ENCODE results near the gene ZNF423.

Gene ZNF423

DNA sequence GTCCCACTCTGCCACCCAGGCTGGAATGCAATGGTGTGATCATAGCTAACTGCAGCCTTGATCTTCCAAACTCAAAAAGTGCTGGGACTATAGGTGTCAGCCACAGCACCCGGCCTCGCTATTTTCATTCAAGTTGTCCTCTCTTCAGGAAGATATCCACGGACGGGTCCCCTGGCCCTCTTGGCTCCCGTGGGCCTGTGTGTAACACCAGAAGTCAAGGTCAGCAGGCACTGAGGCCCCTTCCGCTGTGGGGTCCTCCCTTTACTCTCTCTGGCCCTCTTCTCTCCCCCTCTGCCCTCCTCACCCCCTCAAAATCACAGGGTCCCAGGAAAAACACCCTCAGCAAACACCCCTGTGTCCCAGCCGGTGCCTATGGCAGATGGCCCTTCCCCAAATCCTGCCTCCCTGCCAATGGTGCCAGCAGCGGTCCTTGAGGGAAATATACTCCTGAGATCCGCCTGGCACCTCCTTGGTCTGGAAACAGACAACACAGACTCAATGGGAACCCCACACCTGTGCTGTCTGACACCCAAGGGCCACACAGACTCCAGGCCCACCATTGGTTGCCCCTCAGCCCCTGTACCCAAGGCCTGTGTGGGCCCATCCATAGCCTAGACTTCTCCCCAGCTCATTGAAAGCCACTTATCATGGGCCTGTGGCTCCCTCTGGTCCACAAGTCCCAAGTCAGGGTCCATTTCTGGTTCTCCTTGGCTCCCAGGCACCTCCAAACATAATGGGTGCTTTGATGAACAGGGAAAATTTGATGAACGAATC, 221.5 kb downstream of the ZNF423 start:
- Histone ChIP-seq H3K9me2 (replicated peaks; ENCODE audit: control insufficient read depth, low read length) (no peaks in the 10 kb centered on the region), H4K20me1 (ENCODE audit: control insufficient read depth, insufficient read depth, low read depth, low read length) (no peaks in the 10 kb centered on the region), H3K9me3 (ENCODE audit: control insufficient read depth, insufficient read depth, low read length) (no peaks in the 10 kb centered on the region), H3F3A (ENCODE audit: control insufficient read depth, insufficient read depth) (no peaks in the 10 kb centered on the region), H3K4me3 (ENCODE audit: low read length) (no peak overlapping the region), H3K4me2 (ENCODE audit: low read length) (no peak overlapping the region), H3K36me3 (ENCODE audit: control insufficient read depth, low read length) (no peaks in the 10 kb centered on the region), H3K27ac (ENCODE audit: low read depth, low read length) (no peak overlapping the region), H3K27me3 (ENCODE audit: control insufficient read depth, low read length) (no peaks in the 10 kb centered on the region), H3K4me1 (ENCODE audit: control insufficient read depth, low read length) (no peaks in the 10 kb centered on the region), H3K79me2 (ENCODE audit: control insufficient read depth, low read length) (no peaks in the 10 kb centered on the region)
- TF ChIP-seq EZH2phosphoT487 (IDR thresholded peaks at IDR 0.05; ENCODE audit: borderline replicate concordance, low read length) (no peak), CTCF (IDR thresholded peaks at IDR 0.05; ENCODE audit: low read depth, low read length, poor library complexity, severe bottlenecking) (no peak)

DNA sequence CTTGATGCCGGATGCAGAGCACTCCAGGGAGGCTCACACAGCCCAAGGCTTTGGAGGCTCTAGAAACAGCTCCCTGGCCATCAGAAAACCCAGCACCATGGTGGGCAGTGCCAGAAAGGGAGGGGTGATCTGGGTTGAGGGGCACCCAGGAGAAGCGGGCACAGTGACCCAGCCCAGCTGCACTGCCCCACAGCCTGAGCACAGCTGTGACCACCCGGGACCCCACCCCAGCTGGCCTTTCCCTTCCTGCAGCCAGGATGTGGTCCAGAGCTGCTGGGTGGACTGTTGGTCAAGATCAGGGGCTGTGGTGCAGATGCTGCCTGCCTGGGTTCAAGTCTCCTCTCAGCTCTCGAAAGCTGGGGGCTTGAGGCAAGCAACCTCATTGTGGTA, 223.1 kb downstream of the ZNF423 start:
- Histone ChIP-seq H3K4me1 (ENCODE audit: control insufficient read depth, low read length) (no peaks in the 10 kb centered on the region), H3K4me2 (ENCODE audit: low read length) (no peak overlapping the region), H3K9me2 (replicated peaks; ENCODE audit: control insufficient read depth, low read length) (no peaks in the 10 kb centered on the region), H3K27ac (ENCODE audit: low read depth, low read length) (no peak overlapping the region), H3K4me3 (ENCODE audit: low read length) (no peak overlapping the region), H3K9me3 (ENCODE audit: control insufficient read depth, insufficient read depth, low read length) (peaks cover 4% of the 10 kb centered on the region; the same call in 1 of the 2 replicates), H3K36me3 (ENCODE audit: control insufficient read depth, low read length) (no peaks in the 10 kb centered on the region), H3K79me2 (ENCODE audit: control insufficient read depth, low read length) (no peaks in the 10 kb centered on the region), H4K20me1 (ENCODE audit: control insufficient read depth, insufficient read depth, low read depth, low read length) (no peaks in the 10 kb centered on the region), H3K27me3 (ENCODE audit: control insufficient read depth, low read length) (no peaks in the 10 kb centered on the region), H3F3A (ENCODE audit: control insufficient read depth, insufficient read depth) (no peaks in the 10 kb centered on the region)
- TF ChIP-seq CTCF (IDR thresholded peaks at IDR 0.05; ENCODE audit: low read depth, low read length, poor library complexity, severe bottlenecking) (no peak), EZH2phosphoT487 (IDR thresholded peaks at IDR 0.05; ENCODE audit: borderline replicate concordance, low read length) (no peak)

GRCh38 chr16:49632086-49632794, 223.7 kb downstream of the ZNF423 start:
- Histone ChIP-seq H3F3A (ENCODE audit: control insufficient read depth, insufficient read depth) (no peaks in the 10 kb centered on the region), H3K79me2 (ENCODE audit: control insufficient read depth, low read length) (no peaks in the 10 kb centered on the region), H3K4me1 (ENCODE audit: control insufficient read depth, low read length) (no peaks in the 10 kb centered on the region), H3K4me2 (ENCODE audit: low read length) (no peak overlapping the region), H3K9me3 (ENCODE audit: control insufficient read depth, insufficient read depth, low read length) (peaks cover 4% of the 10 kb centered on the region; the same call in 1 of the 2 replicates), H4K20me1 (ENCODE audit: control insufficient read depth, insufficient read depth, low read depth, low read length) (no peaks in the 10 kb centered on the region), H3K4me3 (ENCODE audit: low read length) (no peak overlapping the region), H3K27ac (ENCODE audit: low read depth, low read length) (no peak overlapping the region), H3K36me3 (ENCODE audit: control insufficient read depth, low read length) (no peaks in the 10 kb centered on the region), H3K9me2 (replicated peaks; ENCODE audit: control insufficient read depth, low read length) (no peaks in the 10 kb centered on the region), H3K27me3 (ENCODE audit: control insufficient read depth, low read length) (no peaks in the 10 kb centered on the region)
- TF ChIP-seq EZH2phosphoT487 (IDR thresholded peaks at IDR 0.05; ENCODE audit: borderline replicate concordance, low read length) (no peak), CTCF (IDR thresholded peaks at IDR 0.05; ENCODE audit: low read depth, low read length, poor library complexity, severe bottlenecking) (no peak)

Data from DOHH2 (cell line).